NCI-H1694 treated with DMSO at 0.1 percent for 48 hours (cell line): Measurements from ENCODE around the gene TBATA.

Source experiments
- DNase-seq: peaks from one replicate; lab custom pipeline; 2025; lab: John Stamatoyannopoulos, UW

The TBATA gene

GRCh38 chr10:70761031-70761601, 24.1 kb downstream of the TBATA start:
- no peak for DNase-seq

DNA sequence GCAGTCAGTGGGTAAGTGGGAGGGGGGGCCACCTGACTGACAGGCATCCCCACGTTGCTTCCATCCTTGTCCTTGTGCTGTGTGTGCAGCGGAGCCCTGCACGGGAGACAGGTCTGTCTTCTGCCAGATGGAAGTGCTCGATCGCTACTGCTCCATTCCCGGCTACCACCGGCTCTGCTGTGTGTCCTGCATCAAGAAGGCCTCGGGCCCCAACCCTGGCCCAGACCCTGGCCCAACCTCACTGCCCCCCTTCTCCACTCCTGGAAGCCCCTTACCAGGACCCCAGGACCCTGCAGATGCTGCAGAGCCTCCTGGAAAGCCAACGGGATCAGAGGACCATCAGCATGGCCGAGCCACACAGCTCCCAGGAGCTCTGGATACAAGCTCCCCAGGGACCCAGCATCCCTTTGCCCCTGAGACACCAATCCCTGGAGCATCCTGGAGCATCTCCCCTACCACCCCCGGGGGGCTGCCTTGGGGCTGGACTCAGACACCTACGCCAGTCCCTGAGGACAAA, 24.8 kb downstream of the TBATA start:
- no peak for DNase-seq

GRCh38 chr10:70759781-70760180, 25.4 kb downstream of the TBATA start:
- no peak for DNase-seq

DNA sequence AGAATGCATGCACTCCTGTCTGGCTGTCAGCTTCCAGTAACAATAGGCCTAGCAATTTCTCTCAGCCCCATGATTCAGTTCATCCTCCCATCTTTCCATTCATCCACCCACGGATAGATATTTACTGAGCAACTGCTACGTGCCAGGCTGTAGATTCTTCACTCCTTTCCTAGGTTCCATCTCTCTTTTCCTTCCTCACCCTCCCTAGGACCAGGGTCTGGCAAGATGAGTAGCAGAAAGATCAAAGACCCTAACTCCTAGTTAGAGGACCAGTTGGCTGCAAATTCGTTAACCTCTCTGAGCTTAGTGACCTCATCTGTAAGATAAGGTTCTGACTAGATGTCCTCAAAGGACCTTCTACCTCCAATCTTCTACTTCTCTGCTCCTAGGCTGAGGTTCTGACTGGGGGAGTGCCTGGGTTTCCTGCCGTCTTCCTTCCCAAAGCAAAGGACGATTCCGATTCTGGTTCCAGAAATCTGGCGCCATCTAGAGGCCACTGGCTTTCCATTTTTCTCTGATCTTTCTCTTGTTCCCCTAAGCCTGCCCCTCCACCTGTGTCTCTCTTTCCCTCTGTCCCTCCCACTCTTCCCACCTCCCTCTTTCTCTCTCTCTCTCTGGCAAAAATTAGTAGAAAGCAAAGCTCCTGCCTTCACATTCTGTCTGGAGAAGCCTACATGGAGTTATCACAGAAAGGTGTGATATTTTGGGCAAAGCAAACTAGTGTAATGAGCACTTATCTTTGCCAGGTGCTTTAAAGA, 26.2 kb downstream of the TBATA start:
- DNase-seq = peak; percentile 68

DNA sequence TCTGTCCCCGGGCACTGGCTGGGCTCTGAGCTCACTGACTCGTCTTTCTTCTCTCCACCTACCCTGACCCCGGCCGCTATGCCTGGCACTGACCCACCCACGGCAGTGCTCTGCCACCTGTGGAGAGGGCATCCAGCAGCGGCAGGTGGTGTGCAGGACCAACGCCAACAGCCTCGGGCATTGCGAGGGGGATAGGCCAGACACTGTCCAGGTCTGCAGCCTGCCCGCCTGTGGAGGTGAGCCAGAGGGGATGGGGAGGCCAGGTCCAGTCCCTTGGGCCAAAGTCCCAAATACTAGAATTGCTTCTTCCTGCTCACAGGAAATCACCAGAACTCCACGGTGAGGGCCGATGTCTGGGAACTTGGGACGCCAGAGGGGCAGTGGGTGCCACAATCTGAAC, 27.3 kb downstream of the TBATA start:
- no peak for DNase-seq

DNA sequence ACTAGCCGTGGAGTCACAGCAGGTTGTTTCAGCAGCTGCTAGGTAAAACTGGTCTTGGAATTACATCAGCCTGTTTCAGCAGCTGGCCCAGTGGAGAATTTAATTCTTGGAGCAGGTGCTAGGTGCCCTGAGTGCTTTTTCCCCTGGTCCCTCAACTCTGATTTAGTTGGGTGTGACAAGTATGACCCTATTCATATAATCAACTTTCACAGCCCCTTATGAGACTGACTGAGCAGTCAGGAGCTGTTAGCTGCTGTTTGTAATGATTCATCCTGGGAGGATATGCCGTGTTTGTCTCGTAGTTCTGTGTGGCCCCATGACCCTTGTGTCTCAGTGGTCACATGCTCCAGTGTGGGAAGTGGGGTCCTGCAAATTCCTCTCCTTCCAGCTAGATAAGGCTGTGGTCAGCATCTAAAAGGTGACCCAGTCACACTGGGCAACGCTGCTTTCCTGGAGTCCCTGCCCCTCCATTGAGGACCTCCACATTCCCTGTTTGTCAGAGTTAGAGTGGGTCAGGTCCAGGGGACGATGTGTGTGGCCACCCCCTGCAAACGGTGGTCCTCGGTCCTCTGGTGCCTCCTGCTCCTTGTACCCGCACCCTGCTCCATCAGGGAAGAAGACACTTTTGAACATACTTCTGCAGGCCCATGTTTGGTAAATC, 28.3 kb downstream of the TBATA start:
- no peak for DNase-seq

- DNase-seq = no peak
Observed at GRCh38 chr10:70753841-70754621, 31.1 kb downstream of the TBATA start.

- DNase-seq = no peak
Observed at GRCh38 chr10:70753026-70753663, 32.0 kb downstream of the TBATA start.

DNA sequence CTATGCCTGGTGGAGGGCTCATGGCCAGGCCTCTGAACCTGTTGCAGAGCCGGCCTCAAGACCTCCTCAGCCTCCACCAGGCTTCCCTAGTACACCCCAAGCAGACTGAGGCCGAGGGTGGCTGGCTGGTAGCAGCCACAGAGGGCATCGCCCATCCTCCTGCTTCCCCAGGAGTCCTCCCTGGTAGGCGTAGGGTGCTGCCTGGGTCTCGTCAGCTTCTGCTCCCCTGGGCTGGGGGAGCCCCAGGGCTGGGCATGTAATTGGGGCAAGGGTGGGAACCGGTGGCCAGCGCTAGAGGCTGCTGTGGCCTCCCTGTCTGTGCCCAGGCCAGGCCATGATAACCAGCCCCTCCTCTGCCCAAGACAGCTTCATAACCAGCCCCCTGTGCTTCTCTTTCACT, 32.6 kb downstream of the TBATA start:
- DNase-seq = no peak

DNA sequence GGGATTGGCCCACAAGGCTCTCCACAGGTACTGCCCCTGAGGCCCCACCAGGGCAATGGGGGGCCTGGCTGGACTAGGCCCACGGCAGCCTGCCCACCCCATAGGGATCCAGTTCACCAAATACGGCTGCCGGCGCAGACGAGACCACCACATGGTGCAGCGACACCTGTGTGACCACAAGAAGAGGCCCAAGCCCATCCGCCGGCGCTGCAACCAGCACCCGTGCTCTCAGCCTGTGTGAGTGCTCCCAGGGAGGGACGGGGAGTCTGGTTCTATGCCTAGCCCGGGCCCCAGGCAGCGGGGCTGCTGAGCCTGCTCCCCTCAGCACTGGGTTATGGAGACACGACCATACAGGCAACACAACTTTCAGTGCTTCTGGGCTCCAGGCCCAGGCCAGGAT, 33.2 kb downstream of the TBATA start:
- DNase-seq = no peak

- no peak for DNase-seq
Observed at GRCh38 chr10:70751356-70751755, 33.8 kb downstream of the TBATA start.

DNA sequence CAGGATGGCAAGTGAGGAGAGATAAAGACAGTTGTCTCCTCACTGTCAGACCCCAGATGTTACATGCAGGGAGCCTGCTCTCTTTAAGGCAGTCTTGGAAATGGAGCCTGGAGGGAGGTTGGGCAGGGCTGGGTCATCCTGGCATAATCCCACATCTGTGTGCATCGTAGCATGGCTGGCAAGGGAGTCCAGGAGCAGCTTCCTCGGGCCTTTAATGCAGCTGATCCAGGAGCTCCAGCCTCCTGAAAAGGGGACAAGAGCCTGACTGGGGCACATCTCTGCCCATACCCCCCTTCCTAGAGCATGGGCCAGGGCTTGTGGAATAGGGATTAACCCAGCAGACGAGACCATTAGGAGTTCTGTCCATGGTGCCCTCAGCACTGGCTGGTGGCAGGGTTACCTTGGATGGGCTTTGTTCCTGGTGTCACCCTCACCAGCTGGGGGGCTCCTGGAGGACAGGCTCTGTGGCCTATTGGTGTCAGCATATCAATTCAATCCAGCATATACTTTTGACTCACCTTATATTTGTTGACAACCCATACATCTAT, 34.9 kb downstream of the TBATA start:
- no peak for DNase-seq

GRCh38 chr10:70749756-70750155, 35.4 kb downstream of the TBATA start:
- no peak for DNase-seq

- DNase-seq = no peak
Observed at GRCh38 chr10:70748801-70749573, 36.2 kb downstream of the TBATA start.

- no peak for DNase-seq
Observed at GRCh38 chr10:70748305-70748704, 36.9 kb downstream of the TBATA start.

- DNase-seq = no peak
Observed at GRCh38 chr10:70747192-70747965, 37.8 kb downstream of the TBATA start.

DNA sequence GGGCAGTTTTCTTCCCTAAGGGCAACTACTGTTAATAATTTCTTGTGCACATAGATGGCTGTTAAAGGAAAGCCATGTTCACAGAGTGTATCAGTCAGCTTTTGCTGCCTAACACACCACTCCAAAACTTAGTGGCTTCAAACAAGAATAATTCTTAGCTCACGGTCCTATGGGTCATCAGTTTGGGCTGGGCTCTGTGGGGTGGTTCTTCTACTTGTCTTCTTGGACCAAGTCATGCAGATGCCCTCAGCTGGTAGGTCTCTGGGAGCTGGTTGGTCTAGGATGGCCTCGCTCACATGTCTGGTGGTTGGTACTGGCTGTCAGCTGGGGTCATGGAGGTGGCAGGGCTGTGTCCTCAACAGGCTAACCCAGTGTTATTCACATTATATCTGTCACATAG, 39.6 kb downstream of the TBATA start:
- no peak for DNase-seq

DNA sequence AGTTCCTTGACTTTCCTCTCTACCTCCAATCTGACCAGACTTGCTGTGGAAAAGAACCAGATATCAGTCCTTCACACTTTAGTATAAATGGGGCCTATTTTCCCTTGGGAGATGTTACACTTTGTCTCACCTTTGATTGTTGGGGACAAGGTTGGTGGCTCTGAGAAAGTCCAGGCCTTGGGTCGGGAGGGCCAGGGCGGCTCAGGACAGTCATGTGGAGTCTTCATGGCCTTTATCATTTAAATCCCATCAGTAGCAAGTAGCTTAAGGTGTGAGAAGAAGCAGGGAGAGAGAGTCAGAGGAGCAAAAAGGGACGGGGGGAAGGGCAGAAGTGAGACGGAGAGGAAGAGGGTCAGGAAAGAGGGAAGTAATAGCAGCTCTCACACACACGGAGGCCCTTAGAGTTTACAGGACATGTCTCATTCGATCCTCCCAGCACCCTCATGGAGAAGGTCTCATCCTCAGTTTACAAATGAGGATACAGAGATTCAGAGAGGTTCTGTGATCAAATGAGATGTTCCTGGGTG, 40.5 kb downstream of the TBATA start:
- no peak for DNase-seq

GRCh38 chr10:70743879-70744278, 41.3 kb downstream of the TBATA start:
- DNase-seq = no peak

- DNase-seq = no peak
Observed at GRCh38 chr10:70743430-70743788, 41.8 kb downstream of the TBATA start.
